Activated B cell treated with CpG ODN at 0.5 μM for 24 hours (primary cell): ENCODE results near the gene CCDC61. TPM values are rescaled to one million over a fixed set of nuclear protein-coding genes. Genes with fewer than 3 reads are reported as not detected.

Source experiments
- ATAC-seq: fragments of 200-7000 bp; cut with Tn5 transposase; one replicate; pipeline ENCODE4 v1.10.0; 2021; ENCODE audit warnings: low read depth, mild to moderate bottlenecking, moderate library complexity
- CTCF ChIA-PET: fragments of 350-600 bp; sonication (Branson Sonifier 250); formaldehyde crosslinking; loops from one replicate; lab custom pipeline; 2021; ENCODE audit warnings: antibody characterized with exemption; lab: Charles Lee
- POLR2A ChIA-PET: fragments of 350-600 bp; sonication (Branson Sonifier 250); formaldehyde crosslinking; loops from one replicate; lab custom pipeline; 2021; ENCODE audit warnings: antibody characterized with exemption; lab: Charles Lee
- DNase-seq: peaks from one replicate; pipeline ENCODE4 v3.0.0; 2022
- H3K27ac Mint-ChIP-seq: one replicate; pipeline ENCODE4 v1.8.0; 2020; ENCODE audit warnings: mixed read lengths
- H3K27me3 Mint-ChIP-seq: one replicate; pipeline ENCODE4 v1.8.0; 2021; ENCODE audit warnings: mixed read lengths
- H3K36me3 Mint-ChIP-seq: one replicate; pipeline ENCODE4 v1.8.0; 2021; ENCODE audit warnings: low read depth, mixed read lengths
- H3K4me1 Mint-ChIP-seq: one replicate; pipeline ENCODE4 v1.8.0; 2021; ENCODE audit warnings: mixed read lengths
- H3K4me3 Mint-ChIP-seq: one replicate; pipeline ENCODE4 v1.8.0; 2020; ENCODE audit warnings: mild to moderate bottlenecking, mixed read lengths
- H3K9me3 Mint-ChIP-seq: one replicate; pipeline ENCODE4 v1.8.0; 2020; ENCODE audit warnings: mixed read lengths
- intact Hi-C: fragments of 100-400 bp; cut with micrococcal nuclease; formaldehyde crosslinking; loops from one replicate; pipeline ENCODE4 v1.15.1; 2024
- total RNA-seq: library from RNA; stranded (reverse); gene quantifications from 2 replicates; pipeline ENCODE4 v1.2.3, GENCODE V29; 2022
- TF ChIP-seq, protein P1 (sequence below): fragments of 200-600 bp; IDR thresholded peaks from one replicate; pipeline ENCODE4 v1.8.0; 2022; ENCODE audit warnings: antibody characterized with exemption, mild to moderate bottlenecking

The CCDC61 gene
- total RNA-seq, 1 donor from 2014 or later: 24.9 TPM

DNA sequence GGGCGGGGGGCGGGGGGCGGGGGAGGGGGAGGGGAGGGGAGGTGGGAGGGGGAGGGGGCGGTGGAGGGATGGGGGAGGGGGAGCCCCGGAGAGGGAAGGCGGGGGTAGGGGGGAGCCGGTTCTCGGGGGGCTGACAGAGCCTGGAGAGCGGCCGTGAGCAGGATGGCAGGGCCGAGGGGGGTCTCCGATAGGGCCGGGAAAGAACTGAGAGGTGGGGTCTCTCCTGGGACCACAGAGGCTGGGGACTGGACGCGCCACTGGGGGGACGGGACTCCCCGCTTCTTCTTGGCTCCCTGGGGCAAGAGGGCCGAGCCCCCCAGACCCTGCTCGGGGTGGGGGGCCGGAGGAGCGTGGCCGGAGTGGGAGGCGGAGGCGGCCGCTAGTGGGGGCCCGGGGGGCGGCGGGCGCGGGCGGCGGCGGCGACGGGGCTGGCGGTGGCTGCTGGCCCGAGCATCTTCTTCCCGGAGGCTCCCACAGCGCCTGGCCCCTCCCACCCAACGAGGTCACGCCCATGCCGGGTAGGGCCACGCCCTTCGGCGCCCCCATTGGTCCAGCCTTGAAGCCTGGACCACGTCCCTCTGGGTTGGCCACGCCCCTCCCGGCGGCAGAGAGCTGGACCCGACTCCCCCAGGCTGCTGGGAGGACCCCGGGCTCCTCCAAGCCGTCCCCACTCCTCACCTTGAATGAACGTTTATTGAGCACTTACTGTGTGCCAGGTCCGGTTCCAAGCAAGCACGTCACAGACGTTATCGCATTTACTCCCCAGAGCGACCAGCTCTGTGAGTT is 21.5 kb upstream of the CCDC61 start, which contains the start of gene NOVA2:
Gene NOVA2, minus strand, starts transcription at position 313 of the 786 bp plus-strand sequence. CDS start 514 bp downstream, outside the sequence.
- peak within 1 kb of the TSS; percentile 49 for H3K4me3 Mint-ChIP-seq
- intact Hi-C loops: no loop called here
- POLR2A ChIA-PET: no interaction called here
- H3K27ac Mint-ChIP-seq: no peak within 1 kb of the TSS
- peaks cover 69% of the 10 kb centered on the region for H3K27me3 Mint-ChIP-seq
- H3K9me3 Mint-ChIP-seq: no peaks in the 10 kb centered on the region
- no peak for DNase-seq
- CTCF ChIA-PET: no interaction called here
- H3K4me1 Mint-ChIP-seq: peaks cover 19% of the 10 kb centered on the region
- ATAC-seq: peak; percentile 49
- TF ChIP-seq, protein P1, sequence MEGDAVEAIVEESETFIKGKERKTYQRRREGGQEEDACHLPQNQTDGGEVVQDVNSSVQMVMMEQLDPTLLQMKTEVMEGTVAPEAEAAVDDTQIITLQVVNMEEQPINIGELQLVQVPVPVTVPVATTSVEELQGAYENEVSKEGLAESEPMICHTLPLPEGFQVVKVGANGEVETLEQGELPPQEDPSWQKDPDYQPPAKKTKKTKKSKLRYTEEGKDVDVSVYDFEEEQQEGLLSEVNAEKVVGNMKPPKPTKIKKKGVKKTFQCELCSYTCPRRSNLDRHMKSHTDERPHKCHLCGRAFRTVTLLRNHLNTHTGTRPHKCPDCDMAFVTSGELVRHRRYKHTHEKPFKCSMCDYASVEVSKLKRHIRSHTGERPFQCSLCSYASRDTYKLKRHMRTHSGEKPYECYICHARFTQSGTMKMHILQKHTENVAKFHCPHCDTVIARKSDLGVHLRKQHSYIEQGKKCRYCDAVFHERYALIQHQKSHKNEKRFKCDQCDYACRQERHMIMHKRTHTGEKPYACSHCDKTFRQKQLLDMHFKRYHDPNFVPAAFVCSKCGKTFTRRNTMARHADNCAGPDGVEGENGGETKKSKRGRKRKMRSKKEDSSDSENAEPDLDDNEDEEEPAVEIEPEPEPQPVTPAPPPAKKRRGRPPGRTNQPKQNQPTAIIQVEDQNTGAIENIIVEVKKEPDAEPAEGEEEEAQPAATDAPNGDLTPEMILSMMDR: no peak
- H3K36me3 Mint-ChIP-seq: no peaks in the 10 kb centered on the region

DNA sequence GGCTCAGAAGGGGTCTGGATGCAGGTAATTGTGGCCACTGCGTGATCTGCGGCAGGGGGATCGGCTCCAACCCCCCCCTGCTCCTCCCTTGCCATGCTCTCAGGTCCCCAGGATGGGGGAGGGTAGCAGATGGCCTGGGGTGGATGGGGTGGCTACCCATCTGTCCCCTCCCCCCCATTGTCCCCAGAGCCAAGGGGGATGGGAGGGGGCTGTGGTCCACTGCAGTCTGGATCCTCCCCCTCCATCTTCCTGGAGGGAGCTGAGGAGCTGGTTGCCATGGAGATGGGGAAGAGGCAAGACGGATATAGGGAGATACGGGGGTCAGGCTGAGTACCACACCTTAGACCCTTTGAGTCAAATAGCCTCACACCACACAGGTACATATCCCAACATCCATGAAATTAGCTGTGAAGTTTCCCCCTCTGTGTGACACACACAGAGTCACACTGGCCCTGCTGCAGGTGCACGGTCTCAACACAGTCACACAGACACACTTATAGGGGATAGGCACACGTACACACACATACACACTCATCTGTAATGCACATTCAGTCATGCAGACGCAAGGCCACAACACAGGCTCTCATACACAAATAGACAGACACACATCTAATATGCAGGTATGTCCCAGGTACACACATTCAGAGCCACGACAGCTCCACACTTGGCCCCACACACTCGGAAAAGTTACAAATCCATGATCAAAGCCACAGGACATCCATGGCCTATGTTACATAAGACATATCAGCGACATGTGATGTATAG is 19.8 kb upstream of the CCDC61 start:
- no peak for DNase-seq
- ATAC-seq: no peak
- Mint-ChIP-seq H3K9me3 (no peaks in the 10 kb centered on the region), H3K4me1 (peaks cover 19% of the 10 kb centered on the region), H3K27ac (no peak overlapping the region), H3K27me3 (peaks cover 62% of the 10 kb centered on the region), H3K4me3 (no peak overlapping the region), H3K36me3 (no peaks in the 10 kb centered on the region)
- intact Hi-C loops: no loop called here
- ChIA-PET CTCF (no interaction called here), POLR2A (no interaction called here)
- TF ChIP-seq, protein P1: no peak

DNA sequence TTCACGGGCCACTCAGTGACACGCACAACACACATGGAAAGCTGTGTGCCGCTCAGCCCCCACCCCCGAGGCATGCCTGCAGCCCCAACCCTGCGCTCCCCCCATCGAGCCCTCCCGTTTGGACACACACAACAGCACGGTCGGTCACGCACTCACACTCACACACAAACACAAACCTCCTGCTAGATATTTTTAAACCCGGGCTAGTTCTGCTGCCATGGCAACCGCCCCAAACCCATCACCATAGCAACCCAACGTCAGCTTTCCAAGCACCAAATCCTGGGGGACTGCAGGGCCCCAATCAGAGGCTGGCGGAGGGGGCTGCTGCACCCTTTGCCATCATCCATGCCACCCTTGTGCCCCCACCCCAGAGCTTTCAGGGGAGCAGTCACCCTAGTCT is 19.1 kb upstream of the CCDC61 start:
- ChIA-PET POLR2A (no interaction called here), CTCF (no interaction called here)
- DNase-seq: no peak
- ATAC-seq: no peak
- Mint-ChIP-seq H3K36me3 (no peaks in the 10 kb centered on the region), H3K4me1 (peaks cover 16% of the 10 kb centered on the region), H3K27ac (no peak overlapping the region), H3K4me3 (no peak overlapping the region), H3K9me3 (no peaks in the 10 kb centered on the region), H3K27me3 (peaks cover 60% of the 10 kb centered on the region)
- intact Hi-C loops: no loop called here
- TF ChIP-seq, protein P1: no peak

DNA sequence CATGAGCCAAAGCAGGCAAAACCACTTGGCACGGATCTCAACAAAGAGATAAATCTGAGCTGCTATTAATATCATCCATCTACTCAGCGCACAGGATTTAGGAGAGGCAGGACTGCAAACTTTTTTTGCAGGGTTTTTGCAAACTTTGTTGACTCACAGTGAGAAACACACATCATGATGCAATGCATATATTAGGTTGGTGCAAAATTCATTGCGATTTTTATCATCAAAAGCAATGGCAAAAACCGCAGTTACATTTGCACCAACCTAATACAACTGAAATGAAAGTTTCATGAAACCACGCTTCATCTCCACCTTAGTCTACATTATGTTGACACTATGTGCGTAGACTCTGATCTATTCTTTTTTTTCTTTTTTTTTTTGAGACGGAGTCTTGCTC is 17.1 kb upstream of the CCDC61 start:
- no peak for ATAC-seq
- H3K27ac Mint-ChIP-seq: no peak overlapping the region
- no peaks in the 10 kb centered on the region for H3K36me3 Mint-ChIP-seq
- H3K9me3 Mint-ChIP-seq: no peaks in the 10 kb centered on the region
- H3K4me3 Mint-ChIP-seq: no peak overlapping the region
- POLR2A ChIA-PET: no interaction called here
- no peaks in the 10 kb centered on the region for H3K4me1 Mint-ChIP-seq
- CTCF ChIA-PET: no interaction called here
- TF ChIP-seq, protein P1: no peak
- intact Hi-C loops: no loop called here
- H3K27me3 Mint-ChIP-seq: peaks cover 54% of the 10 kb centered on the region
- DNase-seq: no peak

DNA sequence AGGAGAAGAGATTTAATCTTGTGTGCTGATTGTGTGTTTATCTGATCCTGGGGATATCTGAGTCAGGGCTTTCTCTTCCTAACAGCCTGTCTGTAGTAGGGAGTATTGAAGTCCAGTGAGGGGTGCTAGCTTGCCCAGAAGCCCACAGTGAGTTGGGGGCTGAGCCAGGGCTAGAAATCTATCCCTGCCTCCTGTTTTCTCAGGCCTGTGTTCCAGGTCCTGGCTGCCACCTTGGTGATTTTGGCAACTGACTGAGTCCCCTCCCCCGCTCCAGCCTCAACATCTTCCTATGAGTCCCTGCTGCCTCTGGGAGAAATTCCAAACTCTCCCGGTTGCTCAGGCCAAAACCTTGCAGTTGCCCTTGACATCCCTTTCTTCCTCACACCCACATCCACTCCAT is 13.9 kb upstream of the CCDC61 start:
- Mint-ChIP-seq H3K27me3 (peaks cover 42% of the 10 kb centered on the region), H3K4me3 (no peak overlapping the region), H3K4me1 (no peaks in the 10 kb centered on the region), H3K36me3 (no peaks in the 10 kb centered on the region), H3K27ac (no peak overlapping the region), H3K9me3 (no peaks in the 10 kb centered on the region)
- DNase-seq: no peak
- intact Hi-C loops: no loop called here
- ChIA-PET CTCF (no interaction called here), POLR2A (no interaction called here)
- ATAC-seq: no peak
- TF ChIP-seq, protein P1: no peak
